HG02623 (cell line): ENCODE measurements around the gene NSD1.

Experiments
- ATAC-seq: cut with Tn5 transposase; IDR thresholded peaks from one replicate; pipeline ENCODE4 v1.9.1; 2021; ENCODE audit warnings: moderate library complexity; ENCODE audit not compliant: unreplicated experiment

Gene NSD1

GRCh38 chr5:177270653-177271052 lies 137.1 kb downstream of the NSD1 start:
- no peak for ATAC-seq

- ATAC-seq = no peak
Observed at GRCh38 chr5:177271113-177271512, 137.5 kb downstream of the NSD1 start.

GRCh38 chr5:177275883-177276282 lies 142.3 kb downstream of the NSD1 start:
- ATAC-seq = no peak

GRCh38 chr5:177276886-177277285 lies 143.3 kb downstream of the NSD1 start:
- no peak for ATAC-seq

GRCh38 chr5:177288191-177288590 lies 154.6 kb downstream of the NSD1 start:
- ATAC-seq = no peak

GRCh38 chr5:177290816-177291596 lies 157.4 kb downstream of the NSD1 start:
- ATAC-seq = no peak

- ATAC-seq = no peak
Observed at GRCh38 chr5:177291735-177292134, 158.2 kb downstream of the NSD1 start.

GRCh38 chr5:177293819-177294581 lies 160.4 kb downstream of the NSD1 start:
- ATAC-seq = no peak

- ATAC-seq = no peak
Observed at GRCh38 chr5:177294632-177295031, 161.1 kb downstream of the NSD1 start.

- no peak for ATAC-seq
Observed at GRCh38 chr5:177295924-177296323, 162.4 kb downstream of the NSD1 start.

- no peak for ATAC-seq
Observed at GRCh38 chr5:177296581-177296980, 163.0 kb downstream of the NSD1 start.

GRCh38 chr5:177297922-177298321 lies 164.3 kb downstream of the NSD1 start:
- no peak for ATAC-seq

- no peak for ATAC-seq
Observed at GRCh38 chr5:177299697-177300096, 166.1 kb downstream of the NSD1 start.

GRCh38 chr5:177300236-177300880 lies 166.8 kb downstream of the NSD1 start:
- ATAC-seq = peak; percentile 39

GRCh38 chr5:177300951-177301350 lies 167.4 kb downstream of the NSD1 start:
- no peak for ATAC-seq

- no peak for ATAC-seq
Observed at GRCh38 chr5:177301503-177302165, 168.1 kb downstream of the NSD1 start.

- no peak for ATAC-seq
Observed at GRCh38 chr5:177302354-177303110, 169.0 kb downstream of the NSD1 start.

GRCh38 chr5:177303121-177303924 lies 169.8 kb downstream of the NSD1 start, which contains the start of the genes PRELID1 and RAB24:
PRELID1 (plus strand) TSS chr5:177303799; CDS start chr5:177303986, 187 bp downstream.
RAB24 (minus strand) TSS chr5:177303719; CDS start chr5:177303288, 431 bp downstream.
- peak; percentile 47 for ATAC-seq

GRCh38 chr5:177303925-177304391 lies 170.4 kb downstream of the NSD1 start:
- no peak for ATAC-seq
